DMS53 treated with DMSO at 0.1 percent for 48 hours (cell line): ENCODE data around the gene SLC25A41.
"Not testable (repeated sequence)": the region's sequence is repeated elsewhere in the genome, so short reads cannot be mapped to it uniquely, and the experiment has no call there.

Source experiments
- DNase-seq: peaks from one replicate; lab custom pipeline; 2025; ENCODE audit not compliant: unreplicated experiment; lab: John Stamatoyannopoulos, UW

The SLC25A41 gene

GRCh38 chr19:6428692-6429418, 4.7 kb downstream of the SLC25A41 start:
- not testable (repeated sequence) for DNase-seq

- no peak for DNase-seq
Observed at GRCh38 chr19:6427131-6427530, 6.4 kb downstream of the SLC25A41 start.

DNA sequence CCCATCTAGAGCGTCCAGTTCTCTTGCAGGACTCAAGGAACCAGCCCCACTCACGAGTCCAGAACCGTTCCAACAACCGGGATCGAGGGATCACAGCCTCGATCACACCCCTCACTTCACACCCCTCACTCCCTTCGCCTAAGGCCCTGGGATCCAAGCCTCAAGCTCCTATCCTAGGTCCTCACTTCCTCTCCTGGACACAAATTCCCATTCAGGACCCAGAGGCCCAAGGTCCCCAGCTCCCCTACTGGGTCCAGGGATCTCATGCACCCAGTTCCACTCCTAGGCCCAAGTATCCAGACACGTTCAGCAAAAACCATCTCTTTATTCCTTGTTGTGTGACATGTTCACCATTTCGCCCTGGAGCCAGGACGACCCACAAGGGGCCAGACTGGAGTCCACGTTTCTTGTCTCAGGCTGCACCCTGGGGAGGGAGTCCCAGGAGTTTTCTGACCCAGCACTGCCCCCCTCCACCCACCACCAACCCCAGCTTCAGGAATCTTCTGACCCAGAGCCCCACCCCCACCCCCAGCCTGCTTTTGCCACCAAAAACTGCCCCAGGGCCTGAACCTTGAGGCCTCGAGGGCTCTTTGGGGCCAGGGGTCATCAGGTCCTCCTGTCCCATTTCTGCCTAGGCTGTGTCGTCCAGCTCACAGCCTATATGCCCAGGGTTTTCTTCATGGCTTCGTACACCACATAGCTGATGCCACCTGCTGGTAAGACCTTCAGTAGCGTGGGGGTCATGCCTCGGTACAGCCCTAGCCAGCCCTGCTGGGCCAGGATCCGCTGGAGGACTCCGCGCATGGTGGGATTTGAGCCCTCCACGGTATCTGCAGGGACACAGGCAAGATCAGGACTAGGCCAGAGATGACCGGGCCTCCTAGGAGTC, 7.6 kb downstream of the SLC25A41 start:
- no peak for DNase-seq

- peak; percentile 97 for DNase-seq
Observed at GRCh38 chr19:6424939-6425731, 8.4 kb downstream of the SLC25A41 start.

- DNase-seq, result no peak
Observed at GRCh38 chr19:6424195-6424938, 9.2 kb downstream of the SLC25A41 start, which contains the start of gene KHSRP. Gene KHSRP, minus strand, starts transcription at chr19:6424811. Its CDS starts 110 bp downstream, at chr19:6424701.

DNA sequence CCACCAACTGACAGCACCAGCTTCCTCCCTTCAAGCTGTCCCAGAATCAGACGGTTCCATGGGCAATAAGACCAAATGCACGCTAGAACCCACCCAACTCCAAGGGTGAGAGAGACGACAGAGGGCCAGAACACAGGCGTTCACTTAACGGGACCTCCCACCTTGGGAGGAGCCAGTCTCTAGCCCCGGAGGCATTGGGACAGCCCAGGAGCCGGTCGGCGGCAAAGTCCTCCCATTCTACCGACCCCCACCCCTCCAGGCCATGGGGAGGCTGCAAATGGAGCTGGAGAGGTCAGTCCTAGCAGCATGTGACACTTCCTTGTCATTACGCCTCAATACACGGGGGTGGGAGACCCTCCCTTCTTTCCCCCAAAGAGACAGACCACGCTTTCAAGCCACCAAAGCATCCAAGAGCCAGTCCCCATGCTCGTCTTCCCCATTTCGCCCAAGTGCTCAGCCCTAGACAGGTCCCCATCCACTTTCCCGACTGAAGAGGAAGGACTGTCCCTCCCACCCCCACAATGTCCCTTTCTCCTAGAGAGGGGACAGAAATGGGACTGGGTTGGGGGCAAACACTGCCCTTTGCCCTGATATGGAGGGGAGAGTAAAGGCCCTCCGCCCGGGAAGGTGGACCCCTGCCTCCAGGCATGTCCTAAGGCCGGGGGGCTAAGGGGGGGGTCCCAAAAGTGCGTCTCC, 9.9 kb downstream of the SLC25A41 start:
- no peak for DNase-seq

DNA sequence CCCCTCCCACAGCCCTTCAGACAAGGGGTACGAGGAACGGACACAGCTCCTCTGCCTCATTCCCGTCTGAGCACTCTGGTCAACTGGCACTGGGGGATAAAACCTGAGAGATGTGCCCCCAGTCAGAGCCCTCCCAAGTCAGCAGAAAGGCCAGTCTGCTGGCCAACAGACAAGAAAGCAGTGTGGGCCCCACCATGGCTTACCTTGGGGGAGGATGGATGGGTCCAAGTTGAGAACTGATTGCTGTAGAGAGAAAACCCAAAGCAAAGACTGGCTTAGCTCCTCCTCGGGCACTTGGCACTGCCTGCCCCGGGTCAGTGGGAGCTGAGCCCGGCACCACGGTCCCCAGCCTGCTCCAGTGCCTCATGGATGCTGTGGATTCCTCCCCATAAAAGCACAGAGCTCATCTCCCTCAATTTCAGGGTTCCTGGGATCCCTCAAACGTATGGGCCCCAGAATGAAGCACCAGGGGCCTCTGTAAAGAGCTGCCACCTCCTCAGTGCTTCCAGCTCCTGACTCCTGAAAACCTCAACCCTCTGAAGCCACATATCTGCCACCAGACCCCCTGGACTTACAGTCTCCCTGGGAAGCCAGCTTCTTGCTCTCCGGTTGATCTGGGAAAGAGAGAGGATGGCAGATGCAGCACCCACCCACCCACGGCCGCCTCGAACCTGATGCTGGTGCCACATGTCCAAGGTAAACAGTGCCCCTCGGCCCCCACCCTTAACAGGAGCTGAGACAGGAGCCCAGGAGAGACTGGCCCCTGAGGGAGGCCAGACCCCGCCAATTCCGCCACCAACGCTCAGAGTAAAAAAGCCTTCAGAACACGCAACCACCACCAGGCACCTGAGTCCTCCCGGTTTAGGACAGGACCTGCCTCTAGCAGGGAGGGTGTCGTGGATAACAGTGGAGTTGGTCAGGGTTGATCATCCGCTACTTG, 12.2 kb downstream of the SLC25A41 start:
- DNase-seq, result no peak

DNA sequence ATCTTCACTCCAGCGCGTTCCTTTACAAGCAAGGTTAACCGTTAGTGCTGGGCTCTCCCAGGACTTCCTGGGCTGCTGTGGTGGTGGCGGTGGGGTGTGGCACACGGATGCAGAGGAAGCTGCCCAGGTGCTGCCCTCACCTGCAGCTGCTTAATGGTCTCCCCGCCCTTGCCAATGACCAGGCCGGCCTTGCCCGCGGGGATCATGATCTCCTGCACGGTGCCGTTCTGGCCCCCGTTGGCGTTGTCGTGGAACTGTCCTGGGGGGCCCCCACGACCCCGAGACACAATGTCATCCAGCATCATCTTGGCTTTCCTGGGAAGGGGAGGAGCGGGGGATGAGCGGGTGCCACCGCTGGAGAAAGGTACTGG, 15.0 kb downstream of the SLC25A41 start:
- no peak for DNase-seq

DNA sequence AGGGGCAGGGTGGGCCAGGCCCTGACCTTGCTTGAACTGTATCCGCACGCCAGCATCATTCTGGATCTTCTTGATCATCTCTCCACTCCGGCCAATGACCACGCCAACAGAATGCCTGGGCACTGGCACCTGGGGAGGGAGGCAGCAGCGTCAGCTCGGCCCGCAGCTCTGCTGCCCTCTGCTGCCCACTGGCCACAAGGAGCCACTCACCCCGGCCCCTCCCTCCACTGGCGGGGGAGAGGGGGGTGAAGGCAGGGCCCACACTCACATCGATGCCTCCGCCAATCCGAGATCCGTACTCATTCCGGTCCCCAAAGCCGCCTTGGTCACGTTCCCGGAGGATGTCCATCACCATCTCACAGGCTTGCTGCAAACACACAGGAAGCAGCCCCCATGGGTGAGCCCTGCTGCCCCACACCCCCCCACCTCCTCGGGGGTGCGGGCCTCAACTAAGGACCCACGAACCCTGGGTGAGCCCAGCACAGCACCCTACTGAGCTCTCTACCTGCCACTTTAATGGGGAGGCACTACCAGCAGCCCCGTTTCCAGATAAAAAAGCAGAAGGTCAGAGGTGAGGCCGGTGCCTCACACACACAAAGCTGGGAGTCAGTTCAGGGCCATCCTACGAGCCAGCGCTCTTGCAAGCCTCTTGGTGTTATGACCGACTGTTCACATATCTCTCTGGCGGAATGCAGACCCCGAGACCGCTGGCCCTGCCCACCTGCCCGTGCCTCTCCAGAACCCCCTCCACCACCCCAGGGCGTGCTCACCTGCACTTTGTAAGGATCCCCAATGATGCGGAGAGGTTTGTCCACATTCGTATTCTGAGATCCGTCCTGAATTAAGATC, 15.6 kb downstream of the SLC25A41 start:
- no peak for DNase-seq

DNA sequence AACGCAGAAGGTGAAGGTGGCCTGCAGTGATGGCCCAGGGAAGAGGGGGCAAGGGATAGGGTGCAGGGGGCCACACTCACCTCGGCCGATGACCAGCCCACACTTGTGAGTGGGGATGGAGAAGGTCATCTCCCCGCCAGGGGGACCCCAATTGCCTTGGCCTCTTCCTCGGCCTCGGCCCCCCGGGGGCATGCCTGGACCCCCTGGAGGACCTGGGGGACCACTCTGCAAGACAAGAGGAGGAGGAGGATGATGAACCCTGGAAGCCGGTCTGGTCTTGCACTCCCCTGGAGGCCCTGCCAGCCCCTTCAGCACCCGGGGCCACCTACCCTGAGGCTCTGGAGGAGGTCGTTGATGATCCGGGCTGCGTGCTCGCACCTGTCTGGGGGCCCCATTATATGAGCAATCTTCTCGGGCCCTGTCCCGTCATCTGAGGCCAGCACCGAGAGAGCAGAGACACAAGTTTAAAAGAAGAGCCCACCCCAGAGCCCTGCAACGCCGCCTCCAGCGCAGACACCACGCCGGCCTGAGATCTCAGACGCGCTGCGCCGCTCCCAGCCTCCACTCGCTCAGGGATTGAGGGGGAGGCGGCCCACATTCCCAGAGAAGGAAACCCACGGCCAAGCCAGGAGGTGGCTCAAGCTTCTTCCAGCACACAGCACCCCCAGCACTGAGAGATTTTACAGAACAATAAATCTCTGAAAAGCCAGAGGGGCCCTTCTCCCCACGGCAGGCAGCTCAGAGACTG, 16.7 kb downstream of the SLC25A41 start:
- DNase-seq, result no peak

DNA sequence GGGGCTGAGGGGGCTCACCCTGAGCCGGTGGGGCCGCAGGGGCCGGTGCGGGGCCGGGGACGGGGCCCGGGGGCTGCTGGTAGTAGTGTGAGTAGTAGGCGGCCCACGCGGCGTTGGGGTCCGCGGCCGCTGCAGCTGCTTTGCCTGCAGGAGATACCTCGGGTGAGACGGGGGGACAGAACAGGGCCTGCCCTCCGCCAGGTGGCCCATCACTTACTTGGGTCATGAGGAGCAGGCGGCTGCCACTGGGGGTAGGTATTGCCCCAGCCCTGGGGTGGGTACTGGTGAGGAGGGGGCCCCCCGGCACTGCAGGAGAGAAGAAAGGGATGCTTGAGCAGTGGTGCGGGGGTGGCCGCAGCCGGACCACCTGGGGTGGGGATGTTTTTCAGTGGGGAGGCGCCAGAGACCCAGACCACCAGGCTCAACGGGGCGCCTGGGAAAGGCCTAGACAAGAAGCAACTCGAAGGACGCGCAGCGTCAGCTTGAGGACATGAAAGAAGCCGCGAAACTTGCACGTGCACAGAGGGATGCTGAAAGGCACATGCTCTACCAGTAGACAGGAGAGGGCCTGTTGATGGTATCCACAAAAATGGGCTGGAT, 17.9 kb downstream of the SLC25A41 start:
- no peak for DNase-seq

DNA sequence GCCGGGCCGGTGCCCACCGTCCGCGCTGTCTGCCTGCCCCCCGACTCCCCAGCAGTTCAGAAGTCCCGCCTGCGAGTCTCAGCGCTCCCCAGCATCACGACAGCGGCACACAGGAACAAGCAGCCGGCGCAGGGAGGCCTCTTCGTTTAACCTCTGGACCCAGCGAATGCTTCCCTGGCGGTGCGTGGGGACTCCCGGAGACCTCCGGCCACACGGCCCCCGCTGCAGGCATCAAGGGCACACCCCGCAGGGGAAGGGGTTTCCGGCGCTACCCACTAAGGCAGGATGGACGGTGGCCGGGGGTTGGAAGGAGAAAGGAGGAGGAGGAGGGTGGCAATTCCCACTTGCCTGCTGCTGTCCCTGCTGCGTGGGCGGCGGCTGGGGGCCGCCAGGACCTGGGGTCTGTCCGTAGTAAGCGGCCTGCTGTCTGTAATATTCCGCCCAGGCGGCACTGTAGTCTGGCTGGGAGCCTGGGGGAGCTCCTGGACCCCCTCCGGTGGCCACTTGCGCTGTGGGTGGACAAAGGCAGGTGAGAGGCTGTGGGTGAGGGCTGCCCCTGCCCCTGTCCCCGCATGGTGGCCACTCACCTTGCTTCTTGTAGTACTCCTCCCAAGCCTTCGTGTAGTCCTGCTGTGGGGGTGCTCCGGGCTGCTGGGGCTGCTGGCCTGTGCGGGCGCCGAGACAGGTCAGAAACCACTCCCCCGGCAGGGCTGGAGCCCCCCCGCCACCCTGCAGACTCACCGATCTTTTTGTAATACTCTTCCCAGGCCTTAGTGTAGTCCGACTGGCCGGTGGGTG, 18.6 kb downstream of the SLC25A41 start:
- DNase-seq, result no peak

GRCh38 chr19:6413721-6414643, 19.6 kb downstream of the SLC25A41 start:
- no peak for DNase-seq

- no peak for DNase-seq
Observed at GRCh38 chr19:6413291-6413690, 20.3 kb downstream of the SLC25A41 start.

DNA sequence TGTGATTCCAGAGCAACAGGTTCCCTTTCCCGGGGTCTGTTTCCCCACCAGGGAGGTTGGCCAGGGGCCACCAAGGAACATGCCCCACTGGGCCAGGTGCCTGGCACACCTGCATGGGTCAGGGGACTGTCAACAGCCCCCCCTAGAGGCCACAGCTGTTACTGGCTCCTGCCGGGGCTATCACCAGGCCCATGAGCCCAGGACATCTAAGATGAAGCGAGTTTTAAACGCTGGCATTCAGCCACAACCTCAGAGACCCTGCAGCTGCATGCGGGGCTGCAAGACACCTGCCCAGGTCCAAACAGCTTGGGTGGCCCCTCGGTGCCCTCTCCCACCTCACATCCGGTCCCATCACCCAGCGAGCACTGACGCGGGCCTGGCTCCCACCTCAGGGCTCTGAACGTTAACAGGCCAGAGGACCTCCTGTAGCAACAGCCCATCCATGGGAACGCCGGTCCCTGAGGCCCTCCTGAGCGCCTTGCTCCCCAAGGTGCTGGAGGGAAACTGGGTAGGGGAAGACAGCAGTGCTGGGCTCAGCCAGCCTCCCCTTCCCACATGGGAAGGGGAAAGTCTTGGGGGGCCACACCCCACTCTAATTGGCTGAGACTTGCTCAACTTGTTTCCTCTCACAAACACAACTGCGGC, 21.0 kb downstream of the SLC25A41 start:
- no peak for DNase-seq
